ENCODE measurements around the gene CD9.

The CD9 gene

GRCh38 chr12:6218347-6218925 is 18.2 kb downstream of the CD9 start:
- Histone ChIP-seq H3K4me3 (ENCODE audit: low read depth in 1 of 2, low read length in 2 of 2) (no peak overlapping the region), H3K27ac (ENCODE audit: low read depth, low read length) (no peak overlapping the region), H3K27me3 (ENCODE audit: control insufficient read depth in 1 of 2, insufficient read depth in 2 of 2, low read length in 2 of 2) (no peaks in the 10 kb centered on the region), H3K9me3 (ENCODE audit: control insufficient read depth in 1 of 2, low read length in 2 of 2) (no peaks in the 10 kb centered on the region), H3K4me1 (ENCODE audit: control insufficient read depth in 1 of 2, insufficient read depth in 2 of 2, low read length in 2 of 2) (peaks cover 43 to 52% of the 10 kb centered on the region in 2 donors), H3K9ac (ENCODE audit: low read depth in 1 of 2, low read length in 2 of 2) (no peak overlapping the region), H3K36me3 (ENCODE audit: control insufficient read depth in 1 of 2, insufficient read depth in 2 of 2, low read length in 2 of 2) (peaks cover 5 to 9% of the 10 kb centered on the region in 2 donors)

- no peak overlapping the region for H3K4me3 ChIP-seq (ENCODE audit: low read depth in 1 of 2, low read length in 2 of 2)
- H3K36me3 ChIP-seq (ENCODE audit: control insufficient read depth in 1 of 2, insufficient read depth in 2 of 2, low read length in 2 of 2) = peaks cover 8 to 15% of the 10 kb centered on the region in 2 donors
- peaks cover 50 to 55% of the 10 kb centered on the region in 2 donors for H3K4me1 ChIP-seq (ENCODE audit: control insufficient read depth in 1 of 2, insufficient read depth in 2 of 2, low read length in 2 of 2)
- no peak overlapping the region for H3K27ac ChIP-seq (ENCODE audit: low read depth, low read length)
- H3K9me3 ChIP-seq (ENCODE audit: control insufficient read depth in 1 of 2, low read length in 2 of 2) = no peaks in the 10 kb centered on the region
- no peak overlapping the region for H3K9ac ChIP-seq (ENCODE audit: low read depth in 1 of 2, low read length in 2 of 2)
- no peaks in the 10 kb centered on the region for H3K27me3 ChIP-seq (ENCODE audit: control insufficient read depth in 1 of 2, insufficient read depth in 2 of 2, low read length in 2 of 2)
These were observed 19.8 kb downstream of the CD9 start for GRCh38 chr12:6219980-6220379.

- peaks cover 51 to 56% of the 10 kb centered on the region in 2 donors for H3K4me1 ChIP-seq (ENCODE audit: control insufficient read depth in 1 of 2, insufficient read depth in 2 of 2, low read length in 2 of 2)
- H3K36me3 ChIP-seq (ENCODE audit: control insufficient read depth in 1 of 2, insufficient read depth in 2 of 2, low read length in 2 of 2) = peaks cover 12 to 18% of the 10 kb centered on the region in 2 donors
- H3K9ac ChIP-seq (ENCODE audit: low read depth in 1 of 2, low read length in 2 of 2) = no peak overlapping the region
- no peaks in the 10 kb centered on the region for H3K9me3 ChIP-seq (ENCODE audit: control insufficient read depth in 1 of 2, low read length in 2 of 2)
- no peak overlapping the region for H3K27ac ChIP-seq (ENCODE audit: low read depth, low read length)
- no peaks in the 10 kb centered on the region for H3K27me3 ChIP-seq (ENCODE audit: control insufficient read depth in 1 of 2, insufficient read depth in 2 of 2, low read length in 2 of 2)
- H3K4me3 ChIP-seq (ENCODE audit: low read depth in 1 of 2, low read length in 2 of 2) = no peak overlapping the region
These were observed 20.9 kb downstream of the CD9 start for GRCh38 chr12:6221146-6221545.

GRCh38 chr12:6222078-6222654 is 22.0 kb downstream of the CD9 start:
- peak overlapping the region in 1 of 2 donors; percentile 33 for H3K9ac ChIP-seq (ENCODE audit: low read depth in 1 of 2, low read length in 2 of 2)
- H3K36me3 ChIP-seq (ENCODE audit: control insufficient read depth in 1 of 2, insufficient read depth in 2 of 2, low read length in 2 of 2) = peaks cover 12 to 18% of the 10 kb centered on the region in 2 donors

GRCh38 chr12:6223545-6223944 is 23.3 kb downstream of the CD9 start:
- no peak overlapping the region for H3K4me3 ChIP-seq (ENCODE audit: low read depth in 1 of 2, low read length in 2 of 2)
- no peak overlapping the region for H3K27ac ChIP-seq (ENCODE audit: low read depth, low read length)
- H3K27me3 ChIP-seq (ENCODE audit: control insufficient read depth in 1 of 2, insufficient read depth in 2 of 2, low read length in 2 of 2) = no peaks in the 10 kb centered on the region
- peaks cover 63 to 69% of the 10 kb centered on the region in 2 donors for H3K4me1 ChIP-seq (ENCODE audit: control insufficient read depth in 1 of 2, insufficient read depth in 2 of 2, low read length in 2 of 2)
- no peaks in the 10 kb centered on the region for H3K9me3 ChIP-seq (ENCODE audit: control insufficient read depth in 1 of 2, low read length in 2 of 2)
- peaks cover 12 to 21% of the 10 kb centered on the region in 2 donors for H3K36me3 ChIP-seq (ENCODE audit: control insufficient read depth in 1 of 2, insufficient read depth in 2 of 2, low read length in 2 of 2)
- no peak overlapping the region for H3K9ac ChIP-seq (ENCODE audit: low read depth in 1 of 2, low read length in 2 of 2)

More at GRCh38 chr12:6222078-6222654, 22.0 kb downstream of the CD9 start:
- Histone ChIP-seq H3K4me3 (ENCODE audit: low read depth in 1 of 2, low read length in 2 of 2) (no peak overlapping the region), H3K9me3 (ENCODE audit: control insufficient read depth in 1 of 2, low read length in 2 of 2) (no peaks in the 10 kb centered on the region), H3K4me1 (ENCODE audit: control insufficient read depth in 1 of 2, insufficient read depth in 2 of 2, low read length in 2 of 2) (peaks cover 55% of the 10 kb centered on the region in 2 donors), H3K27ac (ENCODE audit: low read depth, low read length) (peak overlapping the region; percentile 20), H3K27me3 (ENCODE audit: control insufficient read depth in 1 of 2, insufficient read depth in 2 of 2, low read length in 2 of 2) (no peaks in the 10 kb centered on the region)

- Histone ChIP-seq H3K9me3 (ENCODE audit: control insufficient read depth in 1 of 2, low read length in 2 of 2) (no peaks in the 10 kb centered on the region), H3K9ac (ENCODE audit: low read depth in 1 of 2, low read length in 2 of 2) (no peak overlapping the region), H3K27ac (ENCODE audit: low read depth, low read length) (peak overlapping the region; percentile 5), H3K36me3 (ENCODE audit: control insufficient read depth in 1 of 2, insufficient read depth in 2 of 2, low read length in 2 of 2) (peaks cover 12 to 21% of the 10 kb centered on the region in 2 donors), H3K4me1 (ENCODE audit: control insufficient read depth in 1 of 2, insufficient read depth in 2 of 2, low read length in 2 of 2) (peaks cover 73 to 79% of the 10 kb centered on the region in 2 donors), H3K4me3 (ENCODE audit: low read depth in 1 of 2, low read length in 2 of 2) (no peak overlapping the region), H3K27me3 (ENCODE audit: control insufficient read depth in 1 of 2, insufficient read depth in 2 of 2, low read length in 2 of 2) (no peaks in the 10 kb centered on the region)
These were observed 24.4 kb downstream of the CD9 start for GRCh38 chr12:6224550-6224949.

GRCh38 chr12:6225630-6226001 is 25.4 kb downstream of the CD9 start:
- Histone ChIP-seq H3K9me3 (ENCODE audit: control insufficient read depth in 1 of 2, low read length in 2 of 2) (no peaks in the 10 kb centered on the region), H3K9ac (ENCODE audit: low read depth in 1 of 2, low read length in 2 of 2) (peak overlapping the region; percentile 33 to 50), H3K4me1 (ENCODE audit: control insufficient read depth in 1 of 2, insufficient read depth in 2 of 2, low read length in 2 of 2) (peaks cover 77 to 89% of the 10 kb centered on the region in 2 donors), H3K27me3 (ENCODE audit: control insufficient read depth in 1 of 2, insufficient read depth in 2 of 2, low read length in 2 of 2) (no peaks in the 10 kb centered on the region), H3K36me3 (ENCODE audit: control insufficient read depth in 1 of 2, insufficient read depth in 2 of 2, low read length in 2 of 2) (peaks cover 6 to 16% of the 10 kb centered on the region in 2 donors), H3K4me3 (ENCODE audit: low read depth in 1 of 2, low read length in 2 of 2) (no peak overlapping the region), H3K27ac (ENCODE audit: low read depth, low read length) (peak overlapping the region; percentile 61)

- Histone ChIP-seq H3K27me3 (ENCODE audit: control insufficient read depth in 1 of 2, insufficient read depth in 2 of 2, low read length in 2 of 2) (no peaks in the 10 kb centered on the region), H3K36me3 (ENCODE audit: control insufficient read depth in 1 of 2, insufficient read depth in 2 of 2, low read length in 2 of 2) (peaks cover 6 to 16% of the 10 kb centered on the region in 2 donors), H3K9me3 (ENCODE audit: control insufficient read depth in 1 of 2, low read length in 2 of 2) (no peaks in the 10 kb centered on the region), H3K4me3 (ENCODE audit: low read depth in 1 of 2, low read length in 2 of 2) (no peak overlapping the region), H3K27ac (ENCODE audit: low read depth, low read length) (peak overlapping the region; percentile 61), H3K9ac (ENCODE audit: low read depth in 1 of 2, low read length in 2 of 2) (peak overlapping the region; percentile 33 to 50), H3K4me1 (ENCODE audit: control insufficient read depth in 1 of 2, insufficient read depth in 2 of 2, low read length in 2 of 2) (peaks cover 79 to 94% of the 10 kb centered on the region in 2 donors)
These were observed 25.9 kb downstream of the CD9 start for GRCh38 chr12:6226002-6226678.

GRCh38 chr12:6226679-6227051 is 26.5 kb downstream of the CD9 start:
- Histone ChIP-seq H3K4me3 (ENCODE audit: low read depth in 1 of 2, low read length in 2 of 2) (no peak overlapping the region), H3K36me3 (ENCODE audit: control insufficient read depth in 1 of 2, insufficient read depth in 2 of 2, low read length in 2 of 2) (peaks cover 6 to 16% of the 10 kb centered on the region in 2 donors), H3K9ac (ENCODE audit: low read depth in 1 of 2, low read length in 2 of 2) (peak overlapping the region; percentile 15 to 50)

GRCh38 chr12:6228535-6229223 is 28.5 kb downstream of the CD9 start:
- peak overlapping the region; percentile 40 to 60 for H3K9ac ChIP-seq (ENCODE audit: low read depth in 1 of 2, low read length in 2 of 2)
- H3K4me3 ChIP-seq (ENCODE audit: low read depth in 1 of 2, low read length in 2 of 2) = peak overlapping the region in 1 of 2 donors; percentile 5
- H3K9me3 ChIP-seq (ENCODE audit: control insufficient read depth in 1 of 2, low read length in 2 of 2) = no peaks in the 10 kb centered on the region
- H3K36me3 ChIP-seq (ENCODE audit: control insufficient read depth in 1 of 2, insufficient read depth in 2 of 2, low read length in 2 of 2) = peaks cover 6 to 22% of the 10 kb centered on the region in 2 donors
- H3K27me3 ChIP-seq (ENCODE audit: control insufficient read depth in 1 of 2, insufficient read depth in 2 of 2, low read length in 2 of 2) = no peaks in the 10 kb centered on the region
- H3K27ac ChIP-seq (ENCODE audit: low read depth, low read length) = peak overlapping the region; percentile 85
- H3K4me1 ChIP-seq (ENCODE audit: control insufficient read depth in 1 of 2, insufficient read depth in 2 of 2, low read length in 2 of 2) = peaks cover 93 to 99% of the 10 kb centered on the region in 2 donors

More at GRCh38 chr12:6226679-6227051, 26.5 kb downstream of the CD9 start:
- Histone ChIP-seq H3K27me3 (ENCODE audit: control insufficient read depth in 1 of 2, insufficient read depth in 2 of 2, low read length in 2 of 2) (no peaks in the 10 kb centered on the region), H3K27ac (ENCODE audit: low read depth, low read length) (peak overlapping the region; percentile 61), H3K4me1 (ENCODE audit: control insufficient read depth in 1 of 2, insufficient read depth in 2 of 2, low read length in 2 of 2) (peaks cover 82 to 94% of the 10 kb centered on the region in 2 donors), H3K9me3 (ENCODE audit: control insufficient read depth in 1 of 2, low read length in 2 of 2) (no peaks in the 10 kb centered on the region)

Measured in duodenal mucosa (tissue), 2 donors.